MM.1S (cell line): Measurements from ENCODE around the gene CR1.

Experiments
- DNase-seq: peaks from one replicate; pipeline ENCODE4 v3.0.0-alpha.2; 2015
- H2AFZ ChIP-seq: fragments of 300-600 bp; sonication (generic); 2 replicates; pipeline ENCODE4 v1.6.0; 2016; ENCODE audit warnings: antibody characterized with exemption, low read length
- H3F3A ChIP-seq: fragments of 300-600 bp; sonication (generic); 2 replicates; pipeline ENCODE4 v1.6.1; 2016; ENCODE audit warnings: mild to moderate bottlenecking, antibody characterized with exemption, low read length, moderate library complexity, mixed read lengths; ENCODE audit not compliant: insufficient read depth
- H3K27ac ChIP-seq: fragments of 300-600 bp; sonication (generic); 2 replicates; pipeline ENCODE4 v1.5.1; 2016; ENCODE audit warnings: mild to moderate bottlenecking, low read length
- H3K27me3 ChIP-seq: fragments of 300-600 bp; sonication (generic); replicated peaks from 2 replicates; pipeline ENCODE4 v1.6.0; 2016; ENCODE audit warnings: low read length; ENCODE audit not compliant: insufficient read depth
- H3K36me3 ChIP-seq: fragments of 300-600 bp; sonication (generic); replicated peaks from 2 replicates; pipeline ENCODE4 v1.6.1; 2016; ENCODE audit warnings: mild to moderate bottlenecking, low read length, mixed read lengths; ENCODE audit not compliant: insufficient read depth
- H3K4me1 ChIP-seq: fragments of 300-600 bp; sonication (generic); 2 replicates; pipeline ENCODE4 v1.6.1; 2016; ENCODE audit warnings: low read length, mixed read lengths
- H3K4me2 ChIP-seq: fragments of 300-600 bp; sonication (generic); 2 replicates; pipeline ENCODE4 v1.6.0; 2016; ENCODE audit warnings: low read depth, low read length
- H3K4me3 ChIP-seq: fragments of 300-600 bp; sonication (generic); 2 replicates; pipeline ENCODE4 v1.5.1; 2016; ENCODE audit warnings: low read length, mixed read lengths
- H3K79me2 ChIP-seq: fragments of 300-600 bp; sonication (generic); 2 replicates; pipeline ENCODE4 v1.6.1; 2016; ENCODE audit warnings: mixed run types, low read length, mixed read lengths
- H3K9ac ChIP-seq: fragments of 300-600 bp; sonication (generic); 2 replicates; pipeline ENCODE4 v1.6.1; 2016; ENCODE audit warnings: low read length, mixed read lengths
- H3K9me2 ChIP-seq: fragments of 300-600 bp; sonication (generic); replicated peaks from 2 replicates; pipeline ENCODE4 v1.6.1; 2016; ENCODE audit warnings: mild to moderate bottlenecking, low read length, mixed read lengths; ENCODE audit not compliant: insufficient read depth
- H3K9me3 ChIP-seq: fragments of 300-600 bp; sonication (generic); replicated peaks from 2 replicates; pipeline ENCODE4 v1.6.1; 2016; ENCODE audit warnings: mild to moderate bottlenecking, low read length, mixed read lengths; ENCODE audit not compliant: insufficient read depth
- H4K20me1 ChIP-seq: fragments of 300-600 bp; sonication (generic); 2 replicates; pipeline ENCODE4 v1.6.1; 2016; ENCODE audit warnings: mild to moderate bottlenecking, low read length, moderate library complexity, mixed read lengths; ENCODE audit not compliant: insufficient read depth
- CTCF ChIP-seq: fragments of 300-600 bp; sonication (generic); IDR thresholded peaks from 2 replicates; pipeline ENCODE4 v1.5.1; 2016; ENCODE audit warnings: antibody characterized with exemption, low read length, mixed read lengths
- EZH2 ChIP-seq: fragments of 300-600 bp; sonication (generic); optimal IDR thresholded peaks from 2 replicates; pipeline ENCODE3; 2017; ENCODE audit warnings: low read depth, mild to moderate bottlenecking, antibody characterized with exemption, low read length, mixed read lengths
- EZH2phosphoT487 ChIP-seq: fragments of 300-600 bp; sonication (generic); IDR thresholded peaks from 2 replicates; pipeline ENCODE4 v1.6.1; 2018; ENCODE audit warnings: antibody characterized with exemption, low read length

CR1 gene

GRCh38 chr1:207497941-207498340 is 2.0 kb downstream of the CR1 start:
- peaks cover 3% of the 10 kb centered on the region; the same call in 1 of the 2 replicates for H3K4me1 ChIP-seq
- H3K36me3 ChIP-seq, result no peaks in the 10 kb centered on the region
- no peak overlapping the region for H3K27ac ChIP-seq
- H3K9ac ChIP-seq, result no peak overlapping the region
- no peaks in the 10 kb centered on the region for H4K20me1 ChIP-seq
- no peak for TF ChIP-seq CTCF
- no peak for TF ChIP-seq EZH2phosphoT487
- no peak for TF ChIP-seq EZH2
- no peaks in the 10 kb centered on the region for H3K79me2 ChIP-seq
- H3K4me2 ChIP-seq, result no peak overlapping the region
- DNase-seq, result no peak
- H2AFZ ChIP-seq, result no peak overlapping the region
- no peak overlapping the region for H3K4me3 ChIP-seq
- H3K9me3 ChIP-seq, result no peaks in the 10 kb centered on the region
- no peaks in the 10 kb centered on the region for H3F3A ChIP-seq
- no peaks in the 10 kb centered on the region for H3K9me2 ChIP-seq
- H3K27me3 ChIP-seq, result peaks cover 28% of the 10 kb centered on the region

- Histone ChIP-seq H3K4me1 (peaks cover 3% of the 10 kb centered on the region; the same call in 1 of the 2 replicates), H3K27ac (no peak overlapping the region), H2AFZ (no peak overlapping the region), H3K36me3 (no peaks in the 10 kb centered on the region), H3F3A (no peaks in the 10 kb centered on the region), H3K9ac (no peak overlapping the region), H3K4me3 (no peak overlapping the region), H4K20me1 (no peaks in the 10 kb centered on the region), H3K27me3 (peaks cover 21% of the 10 kb centered on the region), H3K4me2 (no peak overlapping the region), H3K79me2 (no peaks in the 10 kb centered on the region), H3K9me3 (no peaks in the 10 kb centered on the region), H3K9me2 (no peaks in the 10 kb centered on the region)
- DNase-seq, result peak; percentile 80
- no peak for TF ChIP-seq EZH2
- TF ChIP-seq EZH2phosphoT487, result no peak
- peak; percentile 94 for TF ChIP-seq CTCF
These were observed 3.6 kb downstream of the CR1 start for GRCh38 chr1:207499573-207499972.

GRCh38 chr1:207500306-207500705 is 4.3 kb downstream of the CR1 start:
- H3K4me2 ChIP-seq, result no peak overlapping the region
- H3K27me3 ChIP-seq, result peaks cover 18% of the 10 kb centered on the region
- TF ChIP-seq EZH2, result no peak
- no peak for TF ChIP-seq CTCF
- no peak for TF ChIP-seq EZH2phosphoT487
- no peaks in the 10 kb centered on the region for H3K36me3 ChIP-seq
- H3K9me2 ChIP-seq, result no peaks in the 10 kb centered on the region
- no peak overlapping the region for H3K27ac ChIP-seq
- H3K9me3 ChIP-seq, result no peaks in the 10 kb centered on the region
- H2AFZ ChIP-seq, result no peak overlapping the region
- no peak overlapping the region for H3K4me3 ChIP-seq
- no peak for DNase-seq
- no peak overlapping the region for H3K9ac ChIP-seq
- H3K4me1 ChIP-seq, result peaks cover 3% of the 10 kb centered on the region; the same call in 1 of the 2 replicates
- H3F3A ChIP-seq, result no peaks in the 10 kb centered on the region
- no peaks in the 10 kb centered on the region for H4K20me1 ChIP-seq
- no peaks in the 10 kb centered on the region for H3K79me2 ChIP-seq
